ENCODE measurements around the gene CCDC92.
"Not testable (repeated sequence)": the region's sequence is repeated elsewhere in the genome, so short reads cannot be mapped to it uniquely, and the experiment has no call there.

CCDC92 gene

GRCh38 chr12:123947531-123947930, 25.1 kb downstream of the CCDC92 start:
- DNase-seq = not testable (repeated sequence)

GRCh38 chr12:123946516-123947505, 25.8 kb downstream of the CCDC92 start:
- DNase-seq = not testable (repeated sequence)

- no peak for DNase-seq
These were observed 26.5 kb downstream of the CCDC92 start for GRCh38 chr12:123946152-123946515.

GRCh38 chr12:123945287-123946151, 27.1 kb downstream of the CCDC92 start:
- no peak for DNase-seq

DNA sequence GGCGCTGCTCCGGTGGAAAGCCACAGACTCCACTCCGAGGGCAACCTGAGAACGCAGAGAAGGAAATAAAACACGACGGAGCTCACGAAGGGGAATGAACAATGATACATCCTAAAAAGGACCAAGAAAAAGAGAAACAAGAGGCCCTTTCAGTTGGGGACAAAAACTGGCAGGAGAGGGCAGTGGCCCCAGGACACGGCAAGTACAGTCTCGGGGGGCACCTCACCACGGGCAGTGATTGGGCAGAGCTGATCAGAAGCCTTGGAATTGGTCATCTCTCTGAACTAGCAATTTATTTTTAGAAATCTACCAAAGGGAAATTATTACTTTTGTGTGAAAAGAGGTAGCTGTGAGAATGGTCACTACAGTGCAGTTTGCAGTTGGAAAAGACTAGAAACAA, 27.9 kb downstream of the CCDC92 start:
- DNase-seq = no peak

DNA sequence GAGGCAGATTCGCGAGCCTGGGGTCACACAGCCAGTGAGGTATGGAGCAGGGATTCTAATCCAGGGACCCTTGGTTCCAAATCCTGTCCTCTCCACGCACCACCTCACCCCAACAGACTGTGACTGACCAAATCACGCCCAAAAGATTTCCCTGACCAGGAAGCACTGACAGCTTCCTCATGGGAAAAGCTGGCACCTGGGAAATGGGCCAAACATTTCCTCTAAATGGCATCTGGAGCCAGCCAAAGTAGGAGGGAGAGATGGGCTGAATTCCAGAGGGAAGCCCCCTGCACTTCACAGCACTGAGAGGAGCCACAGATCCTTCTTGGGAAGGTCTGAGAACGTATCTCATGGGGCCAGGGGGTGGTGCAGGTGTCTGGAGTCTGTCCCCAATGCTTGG, 28.8 kb downstream of the CCDC92 start:
- no peak for DNase-seq

DNA sequence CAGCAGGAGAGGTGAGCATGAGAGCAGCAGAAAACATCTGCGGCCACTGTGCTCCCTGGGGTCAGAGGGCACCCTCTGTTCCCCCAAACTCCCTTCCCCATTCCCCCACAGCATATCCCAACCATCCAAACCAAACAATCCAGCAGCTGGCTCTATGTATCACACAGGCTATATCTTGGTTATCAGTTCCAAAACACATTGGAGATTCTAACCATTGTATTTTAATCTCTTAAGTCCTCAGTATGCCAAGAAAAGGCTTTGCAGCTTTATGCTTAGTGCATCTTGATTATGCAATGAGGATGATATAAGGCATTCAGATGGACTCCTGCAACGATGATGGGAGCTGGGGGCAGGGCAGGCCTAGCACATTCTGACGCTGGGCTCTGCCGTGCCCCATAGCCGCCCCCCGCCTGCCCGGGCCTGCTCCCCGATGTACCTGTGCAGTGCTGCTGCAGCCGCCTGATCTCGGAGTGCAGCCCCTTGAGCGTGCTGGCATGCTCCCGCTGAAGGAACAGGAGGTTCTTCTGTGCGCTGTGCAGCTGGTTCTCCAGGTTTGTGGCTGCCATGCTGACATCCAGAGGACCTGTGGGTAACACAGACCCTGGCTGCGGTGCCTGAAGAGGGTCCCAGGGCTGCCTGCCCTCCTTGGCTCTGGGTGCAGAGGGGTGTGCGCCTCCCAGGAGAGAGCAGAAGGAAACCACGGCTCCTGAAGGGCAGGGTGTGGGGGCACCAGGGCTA, 29.6 kb downstream of the CCDC92 start:
- DNase-seq = no peak

GRCh38 chr12:123942238-123942653, 30.4 kb downstream of the CCDC92 start:
- no peak for DNase-seq

GRCh38 chr12:123941624-123942237, 30.9 kb downstream of the CCDC92 start:
- DNase-seq = no peak

DNA sequence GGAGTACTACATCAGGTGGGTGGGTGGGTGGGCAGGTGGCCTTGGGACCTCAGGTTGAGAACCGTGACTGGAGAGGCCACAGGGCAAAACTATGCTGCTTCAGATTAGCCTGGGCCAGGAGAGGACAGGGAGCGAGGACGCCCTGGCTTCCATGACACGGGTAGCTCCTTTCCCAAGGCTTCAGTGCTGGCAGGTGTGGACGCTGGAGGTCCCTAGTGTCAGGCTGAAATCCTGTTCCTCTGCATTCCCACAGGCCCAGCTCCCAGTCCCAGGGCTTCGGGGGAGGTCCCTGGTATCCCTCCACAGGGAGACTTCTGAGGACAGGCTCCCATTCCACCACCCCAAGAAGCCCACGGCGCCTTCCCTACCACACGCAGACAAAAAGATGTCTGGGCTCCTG, 31.6 kb downstream of the CCDC92 start:
- DNase-seq = no peak

DNA sequence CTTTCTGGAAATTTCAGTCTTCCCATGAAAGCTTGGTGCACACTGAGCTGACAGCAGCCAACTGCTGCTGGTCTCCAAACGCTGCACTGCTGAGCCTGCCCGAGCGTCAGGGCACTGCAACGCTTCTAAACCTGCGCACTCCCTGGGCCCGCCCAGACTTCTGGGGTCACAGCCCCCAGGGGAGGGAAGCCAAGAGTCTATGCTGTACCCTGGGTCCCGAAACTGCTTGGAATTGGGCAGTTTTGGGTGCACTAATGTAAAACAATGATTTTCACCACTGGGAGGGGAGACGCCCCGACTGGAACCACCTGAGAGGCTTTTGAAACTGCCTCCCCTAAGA, 32.0 kb downstream of the CCDC92 start:
- DNase-seq = no peak

- no peak for DNase-seq
These were observed 32.7 kb downstream of the CCDC92 start for GRCh38 chr12:123939716-123940626.

DNA sequence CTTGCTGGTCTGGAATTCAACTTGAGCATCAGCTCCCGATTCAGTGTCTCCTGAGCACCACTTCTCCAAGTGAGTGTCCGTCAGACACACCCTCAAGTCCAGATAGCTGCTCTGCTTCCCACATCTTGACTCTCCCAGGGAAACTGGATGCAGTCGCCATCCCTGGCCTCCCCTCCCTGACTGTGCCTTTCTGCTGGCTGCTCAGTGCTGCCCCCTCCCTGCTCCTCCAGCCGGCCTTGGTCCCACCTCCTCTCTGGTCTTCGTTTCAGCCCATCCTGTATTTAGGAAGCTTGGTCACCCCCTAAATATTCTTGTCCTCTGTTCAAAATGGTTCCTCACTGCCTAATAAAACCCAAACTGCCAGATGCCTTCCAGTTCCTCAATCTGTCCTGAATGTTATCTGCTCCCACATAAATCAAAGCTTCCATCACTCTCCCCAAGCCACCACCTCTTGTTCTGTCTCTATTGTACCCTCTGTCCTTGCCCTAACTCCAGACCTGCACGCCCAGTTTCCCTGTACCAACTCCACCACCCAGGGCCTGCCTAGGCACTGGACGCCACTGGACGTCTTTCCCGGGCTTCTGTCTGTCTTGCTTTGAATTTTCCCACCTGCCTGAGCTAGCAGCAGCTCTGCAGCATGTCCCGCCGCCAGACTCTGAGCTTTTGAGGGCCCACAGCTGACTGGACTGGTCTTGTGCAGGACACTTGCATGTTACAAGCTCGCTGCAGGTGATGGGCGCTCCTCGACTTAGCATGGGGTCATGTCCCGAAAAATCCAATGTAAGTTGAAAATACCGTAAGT, 33.8 kb downstream of the CCDC92 start:
- DNase-seq = no peak

DNA sequence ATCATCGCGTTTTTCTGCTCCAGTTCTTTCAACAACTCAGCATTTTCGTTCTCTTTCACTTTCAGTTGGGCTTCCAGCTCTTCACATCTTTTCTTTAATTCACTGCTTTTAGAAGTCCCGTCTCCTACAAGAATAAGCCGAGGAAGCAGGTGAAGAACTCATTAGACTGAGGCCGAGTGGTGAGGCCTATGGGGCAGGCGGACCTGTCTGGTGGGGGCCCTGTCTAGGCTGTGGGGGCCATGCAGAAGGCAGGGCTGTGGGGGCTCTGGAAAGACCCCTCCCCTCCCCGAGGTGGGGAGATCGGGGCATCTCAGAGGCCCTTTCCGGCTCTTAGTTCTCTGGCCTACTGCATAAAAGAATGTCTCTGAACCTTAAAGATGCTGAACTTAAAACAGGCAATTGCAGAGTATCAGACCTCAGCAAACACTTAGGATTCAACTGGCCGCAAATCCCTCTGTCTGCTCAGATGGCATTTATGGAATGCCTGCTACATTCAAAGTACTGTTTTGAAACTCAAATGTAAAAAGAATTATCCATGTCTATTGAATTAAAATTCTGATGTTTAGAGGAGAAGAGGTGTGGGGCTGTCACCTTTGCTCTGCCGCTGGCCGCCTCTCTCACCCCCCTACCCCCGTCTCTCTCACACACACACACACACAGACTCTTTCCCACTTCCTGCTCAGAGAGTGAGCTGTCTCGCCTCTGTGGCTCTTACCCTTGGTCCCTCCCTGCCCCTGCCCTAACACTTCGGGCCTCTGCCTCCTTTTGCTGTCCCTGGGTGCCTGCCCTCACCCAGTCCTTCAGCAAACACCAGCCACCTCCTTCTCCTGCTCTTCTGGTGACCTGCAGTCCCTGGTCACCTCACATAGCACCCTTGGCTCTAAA, 34.7 kb downstream of the CCDC92 start:
- DNase-seq = no peak

GRCh38 chr12:123936956-123937706, 35.5 kb downstream of the CCDC92 start:
- DNase-seq = no peak

GRCh38 chr12:123936471-123936870, 36.2 kb downstream of the CCDC92 start:
- DNase-seq = no peak

DNA sequence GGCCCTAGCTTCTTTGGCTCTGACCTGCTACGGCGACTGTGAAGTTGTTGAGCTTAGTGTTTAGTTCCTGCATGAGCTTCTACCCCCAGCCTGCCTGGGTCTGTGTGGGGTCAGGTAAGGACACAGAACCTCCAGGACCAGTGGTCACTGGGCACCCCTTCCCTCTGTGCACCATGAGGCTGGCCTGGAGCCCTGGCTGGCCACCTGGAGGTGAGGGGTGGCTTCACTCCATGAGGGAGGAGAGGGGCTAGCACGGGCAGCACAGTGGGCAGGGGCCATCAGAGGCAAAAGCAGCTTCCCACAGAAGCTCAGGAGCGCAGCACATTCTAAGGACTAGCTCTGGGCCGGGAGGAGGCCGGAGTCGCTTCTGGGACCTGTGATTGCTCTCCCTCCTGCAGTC, 36.7 kb downstream of the CCDC92 start:
- DNase-seq = no peak

DNA sequence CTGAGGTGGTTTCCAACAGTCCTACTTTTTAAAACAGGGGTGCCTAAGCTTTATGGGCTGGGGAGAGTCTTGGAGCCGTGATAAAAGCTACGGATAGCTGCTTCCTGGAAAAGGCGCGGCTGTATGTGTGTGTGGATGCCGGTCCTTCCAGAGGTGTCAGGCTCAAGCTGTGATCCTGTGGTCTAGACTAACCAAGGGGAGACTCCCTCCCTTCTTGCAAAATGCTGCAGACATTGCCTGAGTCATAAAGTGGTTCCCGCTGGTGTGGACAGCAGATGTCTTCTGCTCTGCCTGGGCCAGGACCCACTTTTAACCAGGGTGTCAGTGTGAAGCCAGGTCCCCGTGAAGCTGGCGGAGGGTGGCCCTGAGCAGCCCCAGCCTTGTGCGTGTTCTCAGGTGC, 37.8 kb downstream of the CCDC92 start:
- DNase-seq = no peak

All from NCI-H2029 (cell line).